ENCODE data around the gene SUGCT.

GRCh38 chr7:40507166-40507565, 372.4 kb downstream of the SUGCT start:
- TF ChIP-seq ZNF561 (tag by site-specific recombination; IDR thresholded peaks at IDR 0.05; ENCODE audit: borderline replicate concordance) (no peak), ZBTB49 (tag by site-specific recombination; IDR thresholded peaks at IDR 0.05; ENCODE audit: low read depth) (no peak), ZBTB1 (tag by site-specific recombination; IDR thresholded peaks at IDR 0.05) (no peak), ZNF23 (tag by site-specific recombination; IDR thresholded peaks at IDR 0.05; ENCODE audit: borderline replicate concordance) (no peak), ZEB2 (tag by site-specific recombination; IDR thresholded peaks at IDR 0.05) (no peak)

Measured in HEK293 (cell line).